ENCODE results near the gene SRPX.

GRCh38 chrX:38106991-38107655, 113.5 kb downstream of the SRPX start:
- TF ChIP-seq CTCF (conservative IDR thresholded peaks at IDR 0.05) = no peak
- TF ChIP-seq ZFX (IDR thresholded peaks at IDR 0.05) = no peak
